Measurements from ENCODE around the gene NFATC1.

Gene NFATC1

GRCh38 chr18:79525556-79526467 lies 130.1 kb downstream of the NFATC1 start:
- H3K4me3 ChIP-seq (ENCODE audit: low read depth, low read length): no peak overlapping the region
- no peak for TF ChIP-seq CTCF (IDR thresholded peaks at IDR 0.05; ENCODE audit: low read depth, low read length, missing control alignments)
- DNase-seq (ENCODE audit: low read depth): no peak

GRCh38 chr18:79526468-79527460 lies 131.0 kb downstream of the NFATC1 start:
- H3K4me3 ChIP-seq (ENCODE audit: low read depth, low read length): no peak overlapping the region
- DNase-seq (ENCODE audit: low read depth): no peak
- no peak for TF ChIP-seq CTCF (IDR thresholded peaks at IDR 0.05; ENCODE audit: low read depth, low read length, missing control alignments)

- no peak overlapping the region for H3K4me3 ChIP-seq (ENCODE audit: low read depth, low read length)
- no peak for TF ChIP-seq CTCF (IDR thresholded peaks at IDR 0.05; ENCODE audit: low read depth, low read length, missing control alignments)
- DNase-seq (ENCODE audit: low read depth): no peak
These were observed 132.1 kb downstream of the NFATC1 start for GRCh38 chr18:79527656-79528315.

GRCh38 chr18:79528316-79528695 lies 132.6 kb downstream of the NFATC1 start:
- no peak for TF ChIP-seq CTCF (IDR thresholded peaks at IDR 0.05; ENCODE audit: low read depth, low read length, missing control alignments)

GRCh38 chr18:79528846-79529245 lies 133.1 kb downstream of the NFATC1 start:
- H3K4me3 ChIP-seq (ENCODE audit: low read depth, low read length): no peak overlapping the region
- peak; percentile 91 for TF ChIP-seq CTCF (IDR thresholded peaks at IDR 0.05; ENCODE audit: low read depth, low read length, missing control alignments)
- peak; percentile 42 for DNase-seq (ENCODE audit: low read depth)

More at GRCh38 chr18:79528316-79528695, 132.6 kb downstream of the NFATC1 start:
- no peak overlapping the region for H3K4me3 ChIP-seq (ENCODE audit: low read depth, low read length)
- DNase-seq (ENCODE audit: low read depth): no peak

- DNase-seq (ENCODE audit: low read depth): no peak
- no peak for TF ChIP-seq CTCF (IDR thresholded peaks at IDR 0.05; ENCODE audit: low read depth, low read length, missing control alignments)
- H3K4me3 ChIP-seq (ENCODE audit: low read depth, low read length): no peak overlapping the region
These were observed 133.6 kb downstream of the NFATC1 start for GRCh38 chr18:79529296-79529695.
